CD4-positive, alpha-beta T cell treated with Interleukin-15 for 1 hour (primary cell): ENCODE results near the gene COL28A1.

ENCODE experiments used
- DNase-seq: peaks from one replicate; pipeline ENCODE4 v3.0.0-alpha.2; 2020

The COL28A1 gene

GRCh38 chr7:7557252-7557651 lies 21.6 kb upstream of the COL28A1 start:
- no peak for DNase-seq

GRCh38 chr7:7556852-7557251 lies 21.2 kb upstream of the COL28A1 start:
- no peak for DNase-seq

- no peak for DNase-seq
These were observed 19.2 kb upstream of the COL28A1 start for GRCh38 chr7:7554649-7555575.

GRCh38 chr7:7554021-7554432 lies 18.4 kb upstream of the COL28A1 start:
- DNase-seq = no peak

GRCh38 chr7:7553386-7553785 lies 17.7 kb upstream of the COL28A1 start:
- no peak for DNase-seq

- DNase-seq = no peak
These were observed 16.5 kb upstream of the COL28A1 start for GRCh38 chr7:7552199-7552598.

- DNase-seq = no peak
These were observed 15.0 kb upstream of the COL28A1 start for GRCh38 chr7:7550663-7551062.

- DNase-seq = no peak
These were observed 12.7 kb upstream of the COL28A1 start for GRCh38 chr7:7548407-7548806.

GRCh38 chr7:7542251-7542835 lies 6.7 kb upstream of the COL28A1 start:
- no peak for DNase-seq

GRCh38 chr7:7539711-7540110 lies 4.0 kb upstream of the COL28A1 start:
- DNase-seq = no peak

GRCh38 chr7:7539152-7539551 lies 3.5 kb upstream of the COL28A1 start:
- DNase-seq = no peak

- no peak for DNase-seq
These were observed 2.0 kb upstream of the COL28A1 start for GRCh38 chr7:7537711-7538110.

- no peak for DNase-seq
These were observed 835 bp upstream of the COL28A1 start for GRCh38 chr7:7536396-7537019.

GRCh38 chr7:7533831-7534430 lies 1.7 kb downstream of the COL28A1 start:
- DNase-seq = no peak

GRCh38 chr7:7529328-7529727 lies 6.3 kb downstream of the COL28A1 start:
- DNase-seq = no peak

- no peak for DNase-seq
These were observed 8.6 kb downstream of the COL28A1 start for GRCh38 chr7:7527047-7527446.

- DNase-seq = no peak
These were observed 9.7 kb downstream of the COL28A1 start for GRCh38 chr7:7526006-7526405.

GRCh38 chr7:7524121-7524520 lies 11.6 kb downstream of the COL28A1 start:
- DNase-seq = no peak

GRCh38 chr7:7522421-7522820 lies 13.3 kb downstream of the COL28A1 start:
- no peak for DNase-seq

GRCh38 chr7:7521259-7521658 lies 14.4 kb downstream of the COL28A1 start:
- no peak for DNase-seq

- no peak for DNase-seq
These were observed 16.1 kb downstream of the COL28A1 start for GRCh38 chr7:7519528-7519927.

- no peak for DNase-seq
These were observed 16.6 kb downstream of the COL28A1 start for GRCh38 chr7:7519056-7519455.

GRCh38 chr7:7517754-7518153 lies 17.9 kb downstream of the COL28A1 start:
- no peak for DNase-seq

GRCh38 chr7:7516662-7517061 lies 19.0 kb downstream of the COL28A1 start:
- DNase-seq = no peak
